BJ (cell line): Measurements from ENCODE around the gene PDE4D. TPM values are rescaled to one million over a fixed set of nuclear protein-coding genes. Genes with fewer than 3 reads are reported as not detected.

Experiments used
- CTCF ChIA-PET: fragments of 350-600 bp; formaldehyde crosslinking; extraction: SDS; loops from one replicate; lab custom pipeline; 2021; ENCODE audit warnings: antibody characterized with exemption, inconsistent platforms; lab: Yijun Ruan, JAX
- POLR2A ChIA-PET: fragments of 300-600 bp; sonication (Branson Sonifier 250); formaldehyde crosslinking; extraction: SDS; loops from one replicate; lab custom pipeline; 2021; ENCODE audit warnings: antibody characterized with exemption; lab: Charles Lee
- DNase-seq: peaks from one replicate; pipeline ENCODE4 v3.0.0-alpha.2; 2011; ENCODE audit warnings: low read depth
- H3K27me3 ChIP-seq: 2 replicates; pipeline ENCODE4 v1.6.0; 2011; ENCODE audit warnings: low read length; ENCODE audit not compliant: control insufficient read depth, insufficient read depth
- H3K36me3 ChIP-seq: 2 replicates; pipeline ENCODE4 v1.5.1; 2011; ENCODE audit warnings: low read length; ENCODE audit not compliant: control insufficient read depth, insufficient read depth
- H3K4me3 ChIP-seq: 2 replicates; pipeline ENCODE4 v1.5.1; 2011; ENCODE audit warnings: low read depth, mild to moderate bottlenecking, control low read depth, low read length
- CTCF ChIP-seq: IDR thresholded peaks from 2 replicates; pipeline ENCODE4 v1.5.1; 2011; ENCODE audit warnings: low read depth, mild to moderate bottlenecking, control low read depth, inconsistent platforms, low read length, moderate library complexity; ENCODE audit not compliant: insufficient read depth
- polyA plus RNA-seq: library from polyadenylated mRNA; depleted of rRNA; stranded (reverse); fragments of >200 nt; gene quantifications from 2 replicates; pipeline ENCODE4 v1.2.3, GENCODE V29; 2011

The PDE4D gene
- polyA plus RNA-seq, 1 experiment = 2.8 TPM

DNA sequence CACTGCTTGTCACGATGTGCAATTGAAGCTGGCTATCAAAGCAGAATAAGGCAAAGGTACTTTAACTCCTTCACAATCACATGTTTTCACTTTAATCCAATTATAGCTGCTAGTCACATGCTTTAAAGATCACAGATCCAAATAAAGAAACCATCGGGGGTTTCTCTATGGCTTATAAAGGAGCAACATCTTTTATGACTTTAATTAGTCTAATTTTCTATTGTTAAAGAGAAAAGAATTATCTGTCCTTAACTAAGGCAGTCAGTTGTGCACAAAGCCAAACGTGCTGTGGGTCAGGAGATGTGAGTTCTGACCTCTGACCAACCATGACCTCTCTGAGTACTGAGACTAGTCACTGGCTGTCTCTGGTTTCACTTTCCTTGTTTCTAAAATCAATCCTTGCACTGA is 749.6 kb downstream of the PDE4D start:
- peaks cover 2% of the 10 kb centered on the region; the same call in 1 of the 2 replicates for H3K27me3 ChIP-seq
- TF ChIP-seq CTCF = no peak
- DNase-seq = no peak
- ChIA-PET POLR2A (no interaction called here), CTCF (interaction anchor here (1.4 to 1.5 kb wide), 2 partner anchors 14 to 30 kb away, joined by 4 to 6 read pairs; no protein-coding TSS in a partner anchor)
- no peaks in the 10 kb centered on the region for H3K36me3 ChIP-seq
- H3K4me3 ChIP-seq = no peak overlapping the region

GRCh38 chr5:59142927-59143326 is 750.6 kb downstream of the PDE4D start:
- POLR2A ChIA-PET = no interaction called here
- CTCF ChIA-PET = no interaction called here
- no peak for TF ChIP-seq CTCF
- DNase-seq = no peak
- H3K36me3 ChIP-seq = no peaks in the 10 kb centered on the region
- no peak overlapping the region for H3K4me3 ChIP-seq
- peaks cover 2% of the 10 kb centered on the region; the same call in 1 of the 2 replicates for H3K27me3 ChIP-seq

DNA sequence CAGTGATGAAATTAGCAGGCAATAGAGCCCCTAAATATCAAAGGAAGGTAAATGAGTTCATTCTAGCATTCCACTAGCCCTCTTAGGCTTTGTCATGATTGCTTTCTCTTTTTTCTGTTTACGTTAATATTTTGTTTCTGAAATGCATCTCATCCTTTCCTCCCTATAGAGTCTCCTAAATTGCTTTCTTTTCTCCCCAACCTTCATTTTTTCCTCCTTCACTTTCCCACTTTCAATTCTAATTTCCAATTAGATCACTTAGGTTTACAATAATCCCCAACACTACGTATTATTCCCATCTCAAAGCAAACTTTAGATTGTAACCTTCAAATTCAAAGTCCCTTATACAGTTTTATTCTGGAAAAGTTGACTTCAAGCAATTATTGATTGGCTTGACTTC is 751.4 kb downstream of the PDE4D start:
- DNase-seq = no peak
- peaks cover 2% of the 10 kb centered on the region; the same call in 1 of the 2 replicates for H3K27me3 ChIP-seq
- CTCF ChIA-PET = no interaction called here
- no peak for TF ChIP-seq CTCF
- POLR2A ChIA-PET = no interaction called here
- H3K4me3 ChIP-seq = no peak overlapping the region
- no peaks in the 10 kb centered on the region for H3K36me3 ChIP-seq

- no peak for TF ChIP-seq CTCF
- DNase-seq = no peak
Observed at GRCh38 chr5:59140133-59140532, 753.4 kb downstream of the PDE4D start.

GRCh38 chr5:59139695-59140094 is 753.8 kb downstream of the PDE4D start:
- ChIA-PET POLR2A (no interaction called here), CTCF (no interaction called here)
- H3K36me3 ChIP-seq = no peaks in the 10 kb centered on the region
- H3K27me3 ChIP-seq = no peaks in the 10 kb centered on the region
- TF ChIP-seq CTCF = no peak
- no peak for DNase-seq
- H3K4me3 ChIP-seq = no peak overlapping the region

More at GRCh38 chr5:59140133-59140532, 753.4 kb downstream of the PDE4D start:
- ChIA-PET POLR2A (no interaction called here), CTCF (no interaction called here)
- H3K27me3 ChIP-seq = no peaks in the 10 kb centered on the region
- no peaks in the 10 kb centered on the region for H3K36me3 ChIP-seq
- no peak overlapping the region for H3K4me3 ChIP-seq
